DOHH2 (cell line): ENCODE measurements around the gene GTSE1.

Source experiments
- H3F3A ChIP-seq: fragments of 200-600 bp; sonication (generic), shearing (Covaris generic); 2 replicates; pipeline ENCODE4 v1.6.0; 2016; ENCODE audit warnings: antibody characterized with exemption, mild to moderate bottlenecking; ENCODE audit not compliant: control insufficient read depth, insufficient read depth
- H3K27ac ChIP-seq: fragments of 200-600 bp; sonication (generic); 2 replicates; pipeline ENCODE4 v1.5.1; 2014; ENCODE audit warnings: low read depth, mild to moderate bottlenecking, low read length, moderate library complexity
- H3K27me3 ChIP-seq: fragments of 200-600 bp; sonication (generic); 2 replicates; pipeline ENCODE4 v1.6.1; 2014; ENCODE audit warnings: mild to moderate bottlenecking, low read length, mixed read lengths; ENCODE audit not compliant: control insufficient read depth
- H3K36me3 ChIP-seq: fragments of 200-600 bp; sonication (generic); 2 replicates; pipeline ENCODE4 v1.6.1; 2014; ENCODE audit warnings: mild to moderate bottlenecking, low read length, moderate library complexity, mixed read lengths; ENCODE audit not compliant: control insufficient read depth
- H3K4me1 ChIP-seq: fragments of 200-600 bp; sonication (generic); 2 replicates; pipeline ENCODE4 v1.6.1; 2014; ENCODE audit warnings: mild to moderate bottlenecking, low read length, mixed read lengths; ENCODE audit not compliant: control insufficient read depth
- H3K4me2 ChIP-seq: fragments of 200-600 bp; sonication (generic); 2 replicates; pipeline ENCODE4 v1.6.0; 2014; ENCODE audit warnings: mild to moderate bottlenecking, low read length, moderate library complexity
- H3K4me3 ChIP-seq: fragments of 200-600 bp; sonication (generic); 2 replicates; pipeline ENCODE4 v1.5.1; 2014; ENCODE audit warnings: mild to moderate bottlenecking, low read length, mixed read lengths
- H3K79me2 ChIP-seq: fragments of 200-600 bp; sonication (generic); 2 replicates; pipeline ENCODE4 v1.6.1; 2014; ENCODE audit warnings: mild to moderate bottlenecking, low read length, mixed read lengths; ENCODE audit not compliant: control insufficient read depth
- H3K9me2 ChIP-seq: fragments of 200-600 bp; sonication (generic); replicated peaks from 2 replicates; pipeline ENCODE4 v1.6.1; 2014; ENCODE audit warnings: mild to moderate bottlenecking, low read length, mixed read lengths; ENCODE audit not compliant: control insufficient read depth
- H3K9me3 ChIP-seq: fragments of 200-600 bp; sonication (generic); 2 replicates; pipeline ENCODE4 v1.6.1; 2014; ENCODE audit warnings: antibody characterized with exemption, low read length, mixed read lengths; ENCODE audit not compliant: control insufficient read depth, insufficient read depth
- H4K20me1 ChIP-seq: fragments of 200-600 bp; sonication (generic); 2 replicates; pipeline ENCODE4 v1.6.0; 2014; ENCODE audit warnings: low read depth, mild to moderate bottlenecking, antibody characterized with exemption, low read length, moderate library complexity; ENCODE audit not compliant: control insufficient read depth, insufficient read depth
- EZH2phosphoT487 ChIP-seq: fragments of 200-600 bp; sonication (generic); IDR thresholded peaks from 2 replicates; pipeline ENCODE4 v1.6.1; 2017; ENCODE audit warnings: borderline replicate concordance, mild to moderate bottlenecking, antibody characterized with exemption, low read length, moderate library complexity, mixed read lengths
- TF ChIP-seq, protein P1 (sequence below): fragments of 200-600 bp; sonication (generic); IDR thresholded peaks from one replicate; pipeline ENCODE4 v1.5.1; 2014; ENCODE audit warnings: antibody characterized with exemption, mild to moderate bottlenecking, low read depth, low read length; ENCODE audit not compliant: poor library complexity, severe bottlenecking

GTSE1 gene

DNA sequence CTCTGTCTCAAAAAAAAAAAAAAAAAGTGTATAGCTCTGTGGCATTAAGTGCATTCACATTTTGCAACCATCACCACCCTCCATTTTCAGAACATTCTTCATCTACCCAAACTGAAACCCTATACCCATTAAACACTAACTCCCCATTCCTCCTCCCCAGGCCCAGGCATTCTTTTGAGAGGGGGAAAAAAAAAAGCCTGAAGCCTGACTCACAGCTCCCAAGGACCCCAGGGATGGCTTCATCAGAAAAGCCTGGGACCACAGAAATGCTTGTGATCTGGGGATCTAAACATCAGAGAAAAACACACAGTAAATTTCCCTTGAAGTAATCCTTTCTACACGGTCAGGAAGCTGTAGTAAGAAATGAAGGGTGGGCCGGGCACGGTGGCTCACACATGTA lies 10.7 kb upstream of the GTSE1 start:
- Histone ChIP-seq H3K36me3 (no peaks in the 10 kb centered on the region), H3K79me2 (no peaks in the 10 kb centered on the region), H3K27ac (no peak overlapping the region), H3K4me3 (no peak overlapping the region), H3K4me1 (peaks cover 32% of the 10 kb centered on the region), H3K27me3 (no peaks in the 10 kb centered on the region), H3K4me2 (no peak overlapping the region), H3K9me2 (no peaks in the 10 kb centered on the region), H4K20me1 (no peaks in the 10 kb centered on the region), H3K9me3 (no peaks in the 10 kb centered on the region), H3F3A (no peaks in the 10 kb centered on the region)
- no peak for TF ChIP-seq EZH2phosphoT487
- TF ChIP-seq, protein P1, sequence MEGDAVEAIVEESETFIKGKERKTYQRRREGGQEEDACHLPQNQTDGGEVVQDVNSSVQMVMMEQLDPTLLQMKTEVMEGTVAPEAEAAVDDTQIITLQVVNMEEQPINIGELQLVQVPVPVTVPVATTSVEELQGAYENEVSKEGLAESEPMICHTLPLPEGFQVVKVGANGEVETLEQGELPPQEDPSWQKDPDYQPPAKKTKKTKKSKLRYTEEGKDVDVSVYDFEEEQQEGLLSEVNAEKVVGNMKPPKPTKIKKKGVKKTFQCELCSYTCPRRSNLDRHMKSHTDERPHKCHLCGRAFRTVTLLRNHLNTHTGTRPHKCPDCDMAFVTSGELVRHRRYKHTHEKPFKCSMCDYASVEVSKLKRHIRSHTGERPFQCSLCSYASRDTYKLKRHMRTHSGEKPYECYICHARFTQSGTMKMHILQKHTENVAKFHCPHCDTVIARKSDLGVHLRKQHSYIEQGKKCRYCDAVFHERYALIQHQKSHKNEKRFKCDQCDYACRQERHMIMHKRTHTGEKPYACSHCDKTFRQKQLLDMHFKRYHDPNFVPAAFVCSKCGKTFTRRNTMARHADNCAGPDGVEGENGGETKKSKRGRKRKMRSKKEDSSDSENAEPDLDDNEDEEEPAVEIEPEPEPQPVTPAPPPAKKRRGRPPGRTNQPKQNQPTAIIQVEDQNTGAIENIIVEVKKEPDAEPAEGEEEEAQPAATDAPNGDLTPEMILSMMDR, result no peak

DNA sequence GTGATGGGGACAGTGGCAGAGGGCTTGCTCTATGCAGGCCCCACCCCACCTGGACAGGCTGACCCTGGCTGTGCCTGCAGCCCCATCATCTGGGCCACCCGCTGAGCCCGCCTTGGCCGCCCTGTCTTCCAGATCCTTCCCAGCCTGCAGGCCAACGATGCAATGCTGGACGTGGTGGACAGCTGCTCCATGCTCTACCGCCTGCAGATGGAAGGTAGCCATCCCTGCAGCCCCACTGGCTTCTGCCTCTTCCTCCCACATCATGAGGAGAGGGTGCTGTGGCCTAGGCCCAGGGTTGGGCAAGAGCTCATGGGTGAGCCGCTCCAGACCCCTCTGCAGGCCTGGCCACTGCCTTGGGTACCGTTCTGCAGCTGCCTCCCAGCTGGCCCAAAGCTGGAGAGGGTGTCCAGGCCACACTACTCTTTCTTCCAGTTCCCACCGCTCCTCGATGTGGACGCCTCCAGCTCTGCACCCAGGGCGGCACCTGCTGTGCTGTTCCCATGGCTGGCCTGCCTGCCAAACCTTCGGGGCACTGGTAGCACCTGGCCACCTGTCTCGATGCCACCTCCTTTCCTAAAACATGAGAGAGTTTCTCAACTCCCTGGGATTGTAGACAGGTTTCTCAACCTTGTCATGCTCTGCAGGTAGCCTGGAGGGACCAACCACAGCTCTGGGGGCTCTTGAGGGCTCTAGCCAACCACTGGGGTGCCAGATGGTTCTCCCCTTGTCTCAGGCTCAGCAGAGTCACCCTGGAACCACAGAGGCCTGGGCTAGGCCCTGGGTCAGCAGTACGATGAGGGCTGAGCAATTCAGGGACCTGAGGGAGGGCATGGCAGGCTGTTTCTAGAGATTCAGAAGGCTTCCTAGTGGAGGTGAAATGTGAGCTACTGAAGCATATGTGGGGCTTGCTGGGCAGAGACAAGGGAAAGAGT lies 9.5 kb upstream of the GTSE1 start:
- Histone ChIP-seq H3K9me3 (no peaks in the 10 kb centered on the region), H3F3A (no peaks in the 10 kb centered on the region), H3K27me3 (no peaks in the 10 kb centered on the region), H3K4me3 (peak overlapping the region; percentile 50), H3K4me2 (peak overlapping the region; percentile 54), H3K27ac (peak overlapping the region; percentile 28), H4K20me1 (no peaks in the 10 kb centered on the region), H3K79me2 (no peaks in the 10 kb centered on the region), H3K9me2 (no peaks in the 10 kb centered on the region), H3K36me3 (no peaks in the 10 kb centered on the region), H3K4me1 (peaks cover 27% of the 10 kb centered on the region)
- no peak for TF ChIP-seq EZH2phosphoT487
- TF ChIP-seq, protein P1, result no peak

DNA sequence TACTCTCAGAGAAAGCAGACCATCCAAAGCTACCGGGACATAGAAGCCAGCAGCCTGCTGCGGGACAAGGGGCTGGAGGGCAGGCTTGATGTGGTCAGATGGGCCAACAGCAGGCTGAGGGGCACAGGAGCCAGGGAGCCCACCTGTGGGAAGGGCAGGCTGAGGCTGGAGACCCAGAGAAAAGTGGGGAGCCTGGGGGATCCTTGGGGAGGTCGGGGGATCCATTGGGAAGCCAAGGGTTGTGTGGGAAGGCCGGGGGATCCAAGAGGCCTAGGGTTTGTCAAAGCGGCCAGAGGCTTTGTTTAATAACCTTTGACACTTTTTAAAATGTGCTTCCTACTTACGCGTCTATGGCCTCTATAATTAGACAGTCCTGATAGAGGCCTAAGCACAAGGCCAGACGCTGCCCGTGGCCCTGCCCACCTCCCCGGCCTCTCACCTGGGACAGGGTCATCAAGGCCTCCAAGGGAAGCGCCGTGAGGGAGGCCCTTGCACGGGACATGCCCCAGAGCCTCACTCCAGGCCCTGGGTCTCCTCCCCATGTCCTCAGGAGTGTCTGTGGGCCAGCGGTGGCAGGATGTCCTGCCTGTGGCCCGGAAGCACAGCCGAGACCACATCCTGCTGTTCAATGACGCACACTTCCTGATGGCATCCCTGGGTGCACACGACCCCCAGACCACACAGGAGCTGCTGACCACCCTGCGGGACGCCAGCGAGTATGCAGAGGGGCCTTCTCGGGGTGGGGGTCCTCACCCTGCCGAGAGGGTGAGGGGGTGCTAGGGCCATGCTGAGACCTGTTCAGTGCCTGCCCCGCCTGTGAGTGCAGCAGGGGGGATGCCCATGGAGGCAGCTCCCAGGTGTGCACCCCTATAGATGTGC lies 8.6 kb upstream of the GTSE1 start:
- H3K36me3 ChIP-seq, result no peaks in the 10 kb centered on the region
- H4K20me1 ChIP-seq, result no peaks in the 10 kb centered on the region
- H3K27me3 ChIP-seq, result no peaks in the 10 kb centered on the region
- TF ChIP-seq EZH2phosphoT487, result no peak
- TF ChIP-seq, protein P1, result no peak
- H3K9me3 ChIP-seq, result no peaks in the 10 kb centered on the region
- H3F3A ChIP-seq, result no peaks in the 10 kb centered on the region
- H3K79me2 ChIP-seq, result no peaks in the 10 kb centered on the region
- peaks cover 36% of the 10 kb centered on the region for H3K4me1 ChIP-seq
- peak overlapping the region; percentile 54 for H3K4me2 ChIP-seq
- H3K4me3 ChIP-seq, result peak overlapping the region; percentile 50
- H3K27ac ChIP-seq, result peak overlapping the region; percentile 28
- no peaks in the 10 kb centered on the region for H3K9me2 ChIP-seq
